Retinal pigment epithelial cell (primary cell): Measurements from ENCODE around the gene ADAMTS18.
"Not testable (repeated sequence)": the region's sequence is repeated elsewhere in the genome, so short reads cannot be mapped to it uniquely, and the experiment has no call there.

Source experiments
- DNase-seq: peaks from one replicate; pipeline ENCODE4 v3.0.0-alpha.2; 2010; ENCODE audit warnings: low read depth
- H3K4me3 ChIP-seq: 2 replicates; pipeline ENCODE4 v1.5.1; 2011; ENCODE audit warnings: mild to moderate bottlenecking, low read length, control low read depth, moderate library complexity
- CTCF ChIP-seq: conservative IDR thresholded peaks from 2 replicates; pipeline ENCODE4 v1.5.1; 2011; ENCODE audit warnings: low read depth, low read length, control low read depth, inconsistent platforms

Gene ADAMTS18

DNA sequence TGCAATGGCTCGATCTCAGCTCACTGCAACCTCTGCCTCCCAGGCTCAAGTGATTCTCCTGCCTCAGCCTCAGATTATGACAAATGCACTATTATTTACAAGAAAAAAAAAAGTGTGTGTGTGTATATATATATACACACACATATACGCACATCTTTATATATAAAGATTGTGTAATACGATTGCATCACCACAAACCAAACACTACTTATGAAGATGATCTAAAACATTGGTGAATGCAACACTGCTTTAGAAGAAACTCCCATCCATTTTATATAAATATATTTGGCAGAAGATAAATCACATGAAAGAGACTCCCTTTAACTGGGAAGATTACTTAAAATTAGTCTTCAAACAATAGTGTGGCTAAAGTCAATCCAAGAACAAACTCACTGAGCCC, 138.9 kb downstream of the ADAMTS18 start:
- H3K4me3 ChIP-seq: no peak overlapping the region
- TF ChIP-seq CTCF: no peak
- no peak for DNase-seq

GRCh38 chr16:77290451-77291115, 144.3 kb downstream of the ADAMTS18 start:
- no peak overlapping the region for H3K4me3 ChIP-seq
- TF ChIP-seq CTCF: no peak
- no peak for DNase-seq

- no peak overlapping the region for H3K4me3 ChIP-seq
- no peak for TF ChIP-seq CTCF
- peak; percentile 63 for DNase-seq
These were observed 145.5 kb downstream of the ADAMTS18 start for GRCh38 chr16:77289331-77289809.

DNA sequence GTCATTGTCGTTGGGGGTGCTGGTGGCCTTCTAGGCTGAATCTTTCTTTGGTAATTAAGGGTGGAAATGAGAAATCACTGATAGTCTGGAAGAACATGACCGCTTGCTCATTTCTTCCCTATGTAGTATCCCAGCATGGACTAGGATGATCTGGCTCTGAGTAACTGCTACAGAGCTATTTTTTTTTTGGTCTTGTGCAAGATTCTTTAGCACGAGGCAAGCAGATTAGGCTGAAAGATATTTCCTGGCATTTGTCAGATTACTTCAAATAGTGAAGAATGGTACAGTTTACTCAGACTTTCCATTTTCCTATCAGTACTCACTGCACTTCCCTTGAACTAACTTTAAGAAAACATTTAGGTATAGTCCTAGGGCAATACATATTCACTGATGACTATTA, 146.6 kb downstream of the ADAMTS18 start:
- TF ChIP-seq CTCF: no peak
- DNase-seq: peak; percentile 48
- no peak overlapping the region for H3K4me3 ChIP-seq

GRCh38 chr16:77285676-77286075, 149.2 kb downstream of the ADAMTS18 start:
- no peak for DNase-seq
- H3K4me3 ChIP-seq: no peak overlapping the region
- TF ChIP-seq CTCF: no peak

DNA sequence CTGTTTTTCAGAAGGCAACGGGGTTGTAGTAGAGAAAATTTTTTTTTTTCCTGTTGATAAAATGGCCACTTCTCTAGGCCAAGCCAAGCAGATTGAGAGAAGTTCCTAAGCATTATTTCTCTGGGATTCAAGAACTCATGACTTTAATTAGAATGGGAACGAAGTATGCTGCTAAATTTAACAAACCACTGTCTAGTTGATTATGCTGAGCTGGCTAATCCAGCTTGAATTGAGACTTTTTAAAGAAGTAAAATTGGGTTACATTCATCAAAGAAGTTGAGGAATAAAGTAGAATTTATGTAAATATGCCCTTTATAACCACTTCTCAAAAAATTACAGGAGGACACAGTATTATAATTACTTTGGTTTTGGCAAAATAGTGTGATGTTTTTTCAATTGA, 152.5 kb downstream of the ADAMTS18 start:
- no peak for TF ChIP-seq CTCF
- DNase-seq: no peak
- H3K4me3 ChIP-seq: no peak overlapping the region

GRCh38 chr16:77279316-77279715, 155.5 kb downstream of the ADAMTS18 start:
- not testable (repeated sequence) for H3K4me3 ChIP-seq, DNase-seq

DNA sequence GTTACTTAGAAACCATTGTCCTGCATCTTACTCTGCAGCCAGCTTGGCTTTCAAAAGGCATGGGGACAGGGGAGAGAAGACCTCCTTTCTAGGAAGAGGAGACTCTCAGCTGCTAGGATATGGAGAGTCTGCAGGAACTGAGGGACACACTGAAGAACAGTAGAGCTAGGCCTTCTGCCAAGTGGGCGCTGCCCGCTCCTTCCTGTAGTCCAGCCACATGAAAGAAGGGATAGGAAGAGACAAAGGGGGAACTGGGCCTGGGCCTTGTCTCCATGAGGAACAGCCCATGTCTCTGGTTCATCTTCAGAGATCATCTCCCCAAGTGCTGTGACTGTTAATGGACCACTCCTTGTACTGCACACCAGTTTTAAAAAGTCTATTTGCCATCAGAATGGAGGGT, 157.3 kb downstream of the ADAMTS18 start:
- no peak for DNase-seq
- no peak for TF ChIP-seq CTCF
- H3K4me3 ChIP-seq: no peak overlapping the region
